Keratinocyte (primary cell): ENCODE measurements around the gene GFOD1. TPM values are rescaled to one million over a fixed set of nuclear protein-coding genes. Genes with fewer than 3 reads are reported as not detected.

Experiments
- DNase-seq: peaks from one replicate; pipeline ENCODE4 v3.0.0-alpha.2; 2011; ENCODE audit warnings: low read depth, missing footprints, low spot score
- FAIRE-seq: peaks from 2 replicates; lab custom pipeline; 2011; peaks lifted over from hg19 to GRCh38; lab: Jason Lieb, UNC
- H2AFZ ChIP-seq: 2 replicates; pipeline ENCODE4 v1.6.0; 2012; ENCODE audit warnings: low read length, control low read depth, inconsistent platforms; ENCODE audit not compliant: control insufficient read depth
- H3K27ac ChIP-seq: 2 replicates; pipeline ENCODE4 v1.5.1; 2011; ENCODE audit warnings: low read length; ENCODE audit not compliant: control insufficient read depth, insufficient read depth
- H3K27me3 ChIP-seq: 3 replicates; pipeline ENCODE4 v1.6.0; 2011; ENCODE audit warnings: low read length; ENCODE audit not compliant: control insufficient read depth, insufficient read depth; ENCODE audit errors: extremely low read depth
- H3K36me3 ChIP-seq, 2 experiments: 2 replicates in 1 of 2; 3 replicates in 1 of 2; pipeline ENCODE4 v1.5.1; 2011; ENCODE audit warnings: low read length in 2 of 2, mild to moderate bottlenecking in 1 of 2; ENCODE audit not compliant: control insufficient read depth in 2 of 2, insufficient read depth in 2 of 2; ENCODE audit errors: extremely low read depth in 1 of 2
- H3K4me1 ChIP-seq: 3 replicates; pipeline ENCODE4 v1.5.1; 2011; ENCODE audit warnings: low read length; ENCODE audit not compliant: control insufficient read depth, insufficient read depth; ENCODE audit errors: extremely low read depth
- H3K4me2 ChIP-seq: 3 replicates; pipeline ENCODE4 v1.6.0; 2011; ENCODE audit warnings: low read depth, low read length; ENCODE audit not compliant: control insufficient read depth, insufficient read depth; ENCODE audit errors: extremely low read depth
- H3K4me3 ChIP-seq, 3 experiments: fragments of 200-600 bp in 1 of 3; sonication (generic) in 1 of 3; 2 replicates in 2 of 3; 3 replicates in 1 of 3; pipeline ENCODE4 v1.5.1; 2011 to 2016; ENCODE audit warnings: low read length in 3 of 3, mild to moderate bottlenecking in 3 of 3, control low read depth in 2 of 3, inconsistent platforms in 1 of 3, low read depth in 1 of 3, mixed read lengths in 1 of 3, mixed run types in 1 of 3, moderate library complexity in 1 of 3; ENCODE audit not compliant: control insufficient read depth in 2 of 3, insufficient read depth in 2 of 3; ENCODE audit errors: extremely low read depth in 1 of 3
- H3K79me2 ChIP-seq: 2 replicates; pipeline ENCODE4 v1.6.0; 2012; ENCODE audit warnings: low read length; ENCODE audit not compliant: control insufficient read depth, insufficient read depth
- H3K9ac ChIP-seq: 3 replicates; pipeline ENCODE4 v1.6.0; 2011; ENCODE audit warnings: low read length; ENCODE audit not compliant: control insufficient read depth, insufficient read depth; ENCODE audit errors: extremely low read depth
- H3K9me1 ChIP-seq: 3 replicates; pipeline ENCODE4 v1.6.0; 2011; ENCODE audit warnings: low read length; ENCODE audit not compliant: control insufficient read depth, insufficient read depth; ENCODE audit errors: extremely low read depth
- H3K9me3 ChIP-seq: 2 replicates; pipeline ENCODE4 v1.5.1; 2012; ENCODE audit warnings: low read depth, low read length; ENCODE audit not compliant: control insufficient read depth
- H4K20me1 ChIP-seq: 3 replicates; pipeline ENCODE4 v1.6.0; 2011; ENCODE audit warnings: low read length; ENCODE audit not compliant: control insufficient read depth, insufficient read depth; ENCODE audit errors: extremely low read depth
- CTCF ChIP-seq, 3 experiments: IDR thresholded peaks in 1 of 3; conservative IDR thresholded peaks in 1 of 3; optimal IDR thresholded peaks in 1 of 3; 2 replicates in 2 of 3; 3 replicates in 1 of 3; pipeline versions ENCODE3 to v1.5.1; 2011; ENCODE audit warnings: low read length in 3 of 3, mild to moderate bottlenecking in 3 of 3, moderate library complexity in 2 of 3, control low read depth in 1 of 3, inconsistent platforms in 1 of 3; ENCODE audit not compliant: insufficient read depth in 2 of 3; ENCODE audit errors: extremely low read depth in 1 of 3
- EZH2 ChIP-seq: IDR thresholded peaks from one replicate; pipeline ENCODE4 v1.6.1; 2012; ENCODE audit warnings: inconsistent platforms, mild to moderate bottlenecking, low read length, moderate library complexity
- dilution Hi-C: fragments of 300-500 bp; cut with MboI; formaldehyde crosslinking; loops from one replicate; pipeline ENCODE4 v1.7.0; 2020; ENCODE audit warnings: low sequenced_read_pairs; ENCODE audit not compliant: extremely low pct_ligation_motif_present
- polyA plus RNA-seq, 5 experiments: library from polyadenylated mRNA; depleted of rRNA in 3 of 5; stranded (reverse) in 3 of 5; stranded (forward) in 1 of 5; unstranded in 1 of 5; fragments of >200 nt; gene quantifications; 1 replicate in 1 of 5; 2 replicates in 3 of 5; 3 replicates in 1 of 5; pipeline versions ENCODE4 v1.2.1 to v1.2.3, GENCODE V29; 2011 to 2012; ENCODE audit warnings: missing spikeins in 2 of 5, low read depth in 1 of 5, low replicate concordance in 1 of 5

Gene GFOD1
- polyA plus RNA-seq, 1 donor (not counting 4 experiments of a cell fraction or from before 2014, with no cell fraction given), result 7.2 TPM

- TF ChIP-seq CTCF (optimal IDR thresholded peaks at IDR 0.05 in 1 of 3, IDR thresholded peaks at IDR 0.05 in 1 of 3, conservative IDR thresholded peaks at IDR 0.05 in 1 of 3; ENCODE audit: extremely low read depth in 1 of 3, insufficient read depth in 2 of 3, low read length in 3 of 3) (no peak), EZH2 (no peak)
- H3K4me1 ChIP-seq, result peaks cover 17% of the 10 kb centered on the region
- FAIRE-seq, result no peak
- H3K9me3 ChIP-seq, result no peaks in the 10 kb centered on the region
- no peaks in the 10 kb centered on the region for H3K9me1 ChIP-seq
- H3K36me3 ChIP-seq, result peaks cover 3 to 11% of the 10 kb centered on the region in 2 experiments
- no peak overlapping the region for H3K4me3 ChIP-seq
- H3K4me2 ChIP-seq, result no peak overlapping the region
- H3K9ac ChIP-seq, result no peak overlapping the region
- H2AFZ ChIP-seq, result no peak overlapping the region
- dilution Hi-C loops, result no loop called here
- no peaks in the 10 kb centered on the region for H4K20me1 ChIP-seq
- H3K79me2 ChIP-seq, result peaks cover 53% of the 10 kb centered on the region
- H3K27ac ChIP-seq, result no peak overlapping the region
- no peak for DNase-seq
- H3K27me3 ChIP-seq, result no peaks in the 10 kb centered on the region
Measured at GRCh38 chr6:13471184-13471583, 16.2 kb downstream of the GFOD1 start.

- dilution Hi-C loops, result no loop called here
- H3K9ac ChIP-seq, result no peak overlapping the region
- no peaks in the 10 kb centered on the region for H4K20me1 ChIP-seq
- DNase-seq (no peak), FAIRE-seq (no peak)
- peaks cover 24% of the 10 kb centered on the region for H3K4me1 ChIP-seq
- H2AFZ ChIP-seq, result no peak overlapping the region
- no peak overlapping the region for H3K4me2 ChIP-seq
- H3K79me2 ChIP-seq, result peaks cover 48% of the 10 kb centered on the region
- TF ChIP-seq EZH2, result no peak
- TF ChIP-seq CTCF (optimal IDR thresholded peaks at IDR 0.05 in 1 of 3, IDR thresholded peaks at IDR 0.05 in 1 of 3, conservative IDR thresholded peaks at IDR 0.05 in 1 of 3; ENCODE audit: extremely low read depth in 1 of 3, insufficient read depth in 2 of 3, low read length in 3 of 3), result no peak
- H3K27me3 ChIP-seq, result no peaks in the 10 kb centered on the region
- H3K36me3 ChIP-seq, result peaks cover 3 to 9% of the 10 kb centered on the region in 2 experiments
- no peak overlapping the region for H3K27ac ChIP-seq
- H3K4me3 ChIP-seq, result no peak overlapping the region
- H3K9me1 ChIP-seq, result no peaks in the 10 kb centered on the region
- H3K9me3 ChIP-seq, result no peaks in the 10 kb centered on the region
Measured at GRCh38 chr6:13470238-13471140, 16.9 kb downstream of the GFOD1 start.
